ENCODE measurements around the gene CHD2.

Gene CHD2

DNA sequence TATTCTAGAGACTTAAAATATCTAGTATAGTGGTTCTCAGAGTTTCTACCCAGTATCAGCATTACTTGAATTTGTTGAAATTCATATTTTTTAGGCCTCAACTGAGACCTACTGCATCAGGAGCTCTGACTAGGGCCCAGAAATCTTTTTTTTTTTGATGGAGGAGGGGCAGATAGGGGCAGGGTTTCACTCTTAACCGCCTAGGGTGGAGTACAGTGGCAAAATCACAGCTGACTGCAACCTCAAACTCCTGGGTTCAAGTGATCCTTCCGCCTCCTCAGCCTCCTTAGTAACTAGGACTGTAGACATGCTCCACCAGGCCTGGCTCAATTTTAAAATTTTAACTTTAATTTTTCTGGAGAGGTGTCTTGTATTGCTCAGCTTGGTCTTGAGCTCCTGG lies 36.6 kb downstream of the CHD2 start:
- H3K4me3 ChIP-seq, result no peak overlapping the region
- no peak for DNase-seq (ENCODE audit: low spot score)
- TF ChIP-seq, protein P1, sequence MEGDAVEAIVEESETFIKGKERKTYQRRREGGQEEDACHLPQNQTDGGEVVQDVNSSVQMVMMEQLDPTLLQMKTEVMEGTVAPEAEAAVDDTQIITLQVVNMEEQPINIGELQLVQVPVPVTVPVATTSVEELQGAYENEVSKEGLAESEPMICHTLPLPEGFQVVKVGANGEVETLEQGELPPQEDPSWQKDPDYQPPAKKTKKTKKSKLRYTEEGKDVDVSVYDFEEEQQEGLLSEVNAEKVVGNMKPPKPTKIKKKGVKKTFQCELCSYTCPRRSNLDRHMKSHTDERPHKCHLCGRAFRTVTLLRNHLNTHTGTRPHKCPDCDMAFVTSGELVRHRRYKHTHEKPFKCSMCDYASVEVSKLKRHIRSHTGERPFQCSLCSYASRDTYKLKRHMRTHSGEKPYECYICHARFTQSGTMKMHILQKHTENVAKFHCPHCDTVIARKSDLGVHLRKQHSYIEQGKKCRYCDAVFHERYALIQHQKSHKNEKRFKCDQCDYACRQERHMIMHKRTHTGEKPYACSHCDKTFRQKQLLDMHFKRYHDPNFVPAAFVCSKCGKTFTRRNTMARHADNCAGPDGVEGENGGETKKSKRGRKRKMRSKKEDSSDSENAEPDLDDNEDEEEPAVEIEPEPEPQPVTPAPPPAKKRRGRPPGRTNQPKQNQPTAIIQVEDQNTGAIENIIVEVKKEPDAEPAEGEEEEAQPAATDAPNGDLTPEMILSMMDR (IDR thresholded peaks at IDR 0.05), result no peak
- no peak overlapping the region for H3K27ac ChIP-seq

DNA sequence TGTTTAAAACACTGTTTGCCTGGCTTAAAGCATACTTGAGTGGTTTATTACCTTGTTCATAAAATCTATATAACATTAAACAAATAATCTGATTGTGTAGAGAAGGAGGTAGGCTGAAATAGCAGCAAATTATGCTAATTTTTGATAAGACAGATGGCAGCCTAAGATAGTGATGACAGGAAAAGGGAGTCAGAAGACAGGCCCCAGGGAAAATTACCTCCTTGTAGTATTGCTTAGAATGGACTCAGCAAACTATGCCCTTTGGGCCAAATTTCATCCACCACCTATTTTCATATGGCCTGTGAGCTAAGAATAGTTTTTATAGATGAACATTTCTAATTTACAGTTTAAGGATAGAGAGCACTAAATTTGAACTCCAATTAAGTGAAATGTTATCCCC lies 37.8 kb downstream of the CHD2 start:
- no peak for DNase-seq (ENCODE audit: low spot score)
- H3K27ac ChIP-seq, result no peak overlapping the region
- TF ChIP-seq, protein P1 (IDR thresholded peaks at IDR 0.05), result no peak
- H3K4me3 ChIP-seq, result no peak overlapping the region

DNA sequence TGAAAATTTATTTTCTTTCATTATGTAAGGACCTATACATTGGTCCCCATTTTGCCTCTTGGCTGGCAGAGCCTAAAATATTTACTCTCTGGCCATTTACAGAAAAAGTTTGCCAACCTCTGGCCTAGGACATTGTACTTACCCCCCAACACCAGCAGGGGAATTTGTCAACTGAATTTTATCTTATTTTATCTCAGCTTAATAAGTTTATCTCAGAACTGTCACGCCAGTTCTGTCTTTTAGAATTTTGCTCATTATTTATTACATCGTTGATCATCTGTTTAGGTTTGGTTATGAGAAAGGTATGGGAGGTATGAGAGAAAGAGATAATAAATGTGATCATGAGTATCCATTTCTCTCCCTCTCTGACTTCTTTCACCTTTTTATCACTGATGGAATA lies 38.3 kb downstream of the CHD2 start:
- H3K27ac ChIP-seq, result no peak overlapping the region
- H3K4me3 ChIP-seq, result no peak overlapping the region
- no peak for DNase-seq (ENCODE audit: low spot score)
- TF ChIP-seq, protein P1 (IDR thresholded peaks at IDR 0.05), result no peak

DNA sequence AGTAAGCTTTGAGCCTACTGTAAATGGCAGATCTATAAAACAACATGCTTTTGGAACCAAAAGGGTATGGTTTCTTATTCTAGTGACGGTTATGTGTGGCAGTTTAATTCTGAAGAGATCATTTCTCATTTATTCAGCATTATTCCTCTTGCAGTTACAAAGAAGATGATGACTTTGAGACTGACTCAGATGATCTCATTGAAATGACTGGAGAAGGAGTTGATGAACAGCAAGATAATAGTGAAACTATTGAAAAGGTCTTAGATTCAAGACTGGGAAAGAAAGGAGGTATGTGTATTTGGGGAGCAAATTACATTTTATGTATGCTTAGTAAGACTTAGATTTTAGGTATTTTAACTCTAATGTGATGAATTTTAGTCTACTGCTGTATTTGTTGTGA lies 41.5 kb downstream of the CHD2 start:
- DNase-seq (ENCODE audit: low spot score), result no peak
- Histone ChIP-seq H3K4me3 (no peak overlapping the region), H3K27ac (no peak overlapping the region)
- TF ChIP-seq, protein P1 (IDR thresholded peaks at IDR 0.05), result no peak

DNA sequence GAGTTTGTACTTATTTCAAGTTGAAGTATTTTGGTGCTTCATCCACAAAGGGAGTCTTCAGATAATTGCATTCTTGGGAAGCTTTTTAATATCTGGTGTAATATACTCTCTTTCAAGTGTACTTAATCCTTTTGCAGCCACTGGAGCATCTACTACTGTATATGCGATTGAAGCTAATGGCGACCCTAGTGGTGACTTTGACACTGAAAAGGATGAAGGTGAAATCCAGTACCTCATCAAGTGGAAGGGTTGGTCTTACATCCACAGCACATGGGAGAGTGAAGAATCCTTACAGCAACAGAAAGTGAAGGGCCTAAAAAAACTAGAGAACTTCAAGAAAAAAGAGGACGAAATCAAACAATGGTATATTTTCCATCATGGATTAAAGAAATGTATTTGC lies 42.6 kb downstream of the CHD2 start:
- no peak overlapping the region for H3K27ac ChIP-seq
- H3K4me3 ChIP-seq, result no peak overlapping the region
- TF ChIP-seq, protein P1 (IDR thresholded peaks at IDR 0.05), result no peak
- DNase-seq (ENCODE audit: low spot score), result no peak

DNA sequence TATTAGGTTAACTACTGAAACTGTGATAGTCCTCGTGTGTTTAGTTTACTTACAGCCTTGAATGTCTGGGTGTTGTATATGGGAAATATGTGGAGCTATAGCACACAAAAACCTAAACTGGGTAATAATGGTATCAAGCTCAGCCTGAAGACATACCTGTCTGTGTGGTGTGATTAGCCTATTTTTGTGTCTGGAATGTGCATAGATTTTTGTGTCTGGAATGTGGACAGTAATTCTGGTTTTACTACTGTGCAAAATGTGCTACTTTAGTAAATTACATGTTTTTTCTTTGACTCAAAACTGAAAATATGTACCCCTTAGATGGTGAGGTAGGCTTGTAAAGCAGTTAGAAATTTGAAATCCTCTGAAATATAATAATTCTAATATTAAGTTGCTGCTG lies 43.5 kb downstream of the CHD2 start:
- Histone ChIP-seq H3K4me3 (no peak overlapping the region), H3K27ac (no peak overlapping the region)
- TF ChIP-seq, protein P1 (IDR thresholded peaks at IDR 0.05), result no peak
- DNase-seq (ENCODE audit: low spot score), result no peak

DNA sequence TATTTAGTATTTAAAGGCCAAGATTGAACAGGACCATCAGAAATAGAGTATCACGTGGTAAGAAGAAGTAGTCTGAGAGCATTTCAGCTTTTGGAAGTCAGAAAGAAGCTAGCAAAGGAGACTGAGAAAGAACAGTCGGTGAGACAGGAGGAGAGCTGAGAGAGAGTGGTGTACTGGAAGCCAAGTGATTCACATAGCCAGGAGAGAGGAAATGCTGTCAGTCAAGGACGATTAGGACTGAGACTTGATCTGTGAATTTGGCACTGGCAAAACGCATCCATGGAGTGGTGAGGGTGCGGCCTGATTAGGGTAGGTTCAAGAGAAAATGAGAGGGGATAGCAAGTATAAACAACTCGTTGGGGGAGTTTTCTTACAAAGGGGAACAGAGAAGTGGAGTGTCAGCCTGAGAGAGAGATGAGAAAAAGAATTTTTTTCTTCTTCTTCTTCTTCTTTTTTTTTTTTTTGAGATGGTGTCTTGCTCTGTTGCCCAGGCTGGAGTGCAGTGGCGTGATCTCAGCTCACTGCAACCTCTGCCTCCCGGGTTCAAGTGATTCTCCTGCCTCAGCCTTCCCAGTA lies 44.9 kb downstream of the CHD2 start:
- Histone ChIP-seq H3K4me3 (no peak overlapping the region), H3K27ac (no peak overlapping the region)
- DNase-seq (ENCODE audit: low spot score), result no peak
- TF ChIP-seq, protein P1 (IDR thresholded peaks at IDR 0.05), result no peak
